Measurements from ENCODE around the gene GSE1.

The GSE1 gene

GRCh38 chr16:85613604-85614337, 649 bp downstream of the GSE1 start:
- peak overlapping the region; percentile 57 for H3K4me3 ChIP-seq (ENCODE audit: control insufficient read depth, low read depth, low read length)
- TF ChIP-seq, protein P1, sequence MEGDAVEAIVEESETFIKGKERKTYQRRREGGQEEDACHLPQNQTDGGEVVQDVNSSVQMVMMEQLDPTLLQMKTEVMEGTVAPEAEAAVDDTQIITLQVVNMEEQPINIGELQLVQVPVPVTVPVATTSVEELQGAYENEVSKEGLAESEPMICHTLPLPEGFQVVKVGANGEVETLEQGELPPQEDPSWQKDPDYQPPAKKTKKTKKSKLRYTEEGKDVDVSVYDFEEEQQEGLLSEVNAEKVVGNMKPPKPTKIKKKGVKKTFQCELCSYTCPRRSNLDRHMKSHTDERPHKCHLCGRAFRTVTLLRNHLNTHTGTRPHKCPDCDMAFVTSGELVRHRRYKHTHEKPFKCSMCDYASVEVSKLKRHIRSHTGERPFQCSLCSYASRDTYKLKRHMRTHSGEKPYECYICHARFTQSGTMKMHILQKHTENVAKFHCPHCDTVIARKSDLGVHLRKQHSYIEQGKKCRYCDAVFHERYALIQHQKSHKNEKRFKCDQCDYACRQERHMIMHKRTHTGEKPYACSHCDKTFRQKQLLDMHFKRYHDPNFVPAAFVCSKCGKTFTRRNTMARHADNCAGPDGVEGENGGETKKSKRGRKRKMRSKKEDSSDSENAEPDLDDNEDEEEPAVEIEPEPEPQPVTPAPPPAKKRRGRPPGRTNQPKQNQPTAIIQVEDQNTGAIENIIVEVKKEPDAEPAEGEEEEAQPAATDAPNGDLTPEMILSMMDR (IDR thresholded peaks at IDR 0.05; ENCODE audit: control insufficient read depth, insufficient read depth, low read depth, low read length, missing control alignments), result no peak
- DNase-seq (ENCODE audit: low read depth), result no peak

- no peak for DNase-seq (ENCODE audit: low read depth)
- TF ChIP-seq, protein P1 (IDR thresholded peaks at IDR 0.05; ENCODE audit: control insufficient read depth, insufficient read depth, low read depth, low read length, missing control alignments), result no peak
- H3K4me3 ChIP-seq (ENCODE audit: control insufficient read depth, low read depth, low read length), result peak overlapping the region; percentile 57
Observed at GRCh38 chr16:85614338-85615013, 1.4 kb downstream of the GSE1 start.

DNA sequence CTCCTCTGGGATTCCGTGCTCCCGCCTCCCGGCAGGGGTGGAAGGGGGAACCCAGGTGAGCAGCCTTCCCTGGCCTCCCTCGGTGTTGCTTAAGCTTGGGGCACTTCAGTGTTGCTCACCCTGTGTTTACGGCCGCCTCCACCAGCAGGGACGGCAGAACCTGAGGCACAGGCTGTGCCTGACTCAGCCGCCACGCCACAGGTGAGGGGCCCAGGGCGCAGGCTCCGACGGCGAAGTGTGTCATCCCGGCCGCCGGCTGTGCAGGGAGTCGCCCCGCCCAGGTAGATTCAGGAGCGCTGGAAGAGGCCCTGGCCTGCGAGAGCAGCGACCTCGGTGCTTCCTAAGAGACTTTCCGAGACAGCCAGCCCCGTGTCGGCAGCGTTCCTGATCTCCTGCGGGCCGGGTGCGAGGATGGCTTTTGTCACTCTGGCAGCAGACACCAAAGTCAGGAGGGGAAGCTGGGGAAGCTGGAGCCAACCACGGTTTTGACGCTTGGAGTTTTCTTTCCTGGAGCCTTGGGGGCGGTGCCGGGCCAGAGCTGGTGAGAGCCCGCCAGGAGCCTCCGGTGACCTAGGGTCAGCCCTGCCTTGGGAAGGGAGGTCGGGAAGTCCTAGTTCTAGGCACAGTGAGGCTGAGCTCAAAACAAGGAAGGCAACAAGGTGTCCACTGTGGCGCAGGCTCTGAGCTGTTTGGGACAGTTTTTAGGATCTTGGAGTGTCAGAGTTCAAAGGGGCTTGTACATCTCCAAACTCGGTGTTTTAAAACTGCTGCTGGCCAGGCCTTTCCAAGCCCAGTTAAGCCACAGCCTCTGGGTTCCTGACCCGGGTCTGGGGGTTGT, 2.1 kb downstream of the GSE1 start:
- H3K4me3 ChIP-seq (ENCODE audit: control insufficient read depth, low read depth, low read length), result no peak overlapping the region
- DNase-seq (ENCODE audit: low read depth), result no peak
- TF ChIP-seq, protein P1 (IDR thresholded peaks at IDR 0.05; ENCODE audit: control insufficient read depth, insufficient read depth, low read depth, low read length, missing control alignments), result no peak

DNA sequence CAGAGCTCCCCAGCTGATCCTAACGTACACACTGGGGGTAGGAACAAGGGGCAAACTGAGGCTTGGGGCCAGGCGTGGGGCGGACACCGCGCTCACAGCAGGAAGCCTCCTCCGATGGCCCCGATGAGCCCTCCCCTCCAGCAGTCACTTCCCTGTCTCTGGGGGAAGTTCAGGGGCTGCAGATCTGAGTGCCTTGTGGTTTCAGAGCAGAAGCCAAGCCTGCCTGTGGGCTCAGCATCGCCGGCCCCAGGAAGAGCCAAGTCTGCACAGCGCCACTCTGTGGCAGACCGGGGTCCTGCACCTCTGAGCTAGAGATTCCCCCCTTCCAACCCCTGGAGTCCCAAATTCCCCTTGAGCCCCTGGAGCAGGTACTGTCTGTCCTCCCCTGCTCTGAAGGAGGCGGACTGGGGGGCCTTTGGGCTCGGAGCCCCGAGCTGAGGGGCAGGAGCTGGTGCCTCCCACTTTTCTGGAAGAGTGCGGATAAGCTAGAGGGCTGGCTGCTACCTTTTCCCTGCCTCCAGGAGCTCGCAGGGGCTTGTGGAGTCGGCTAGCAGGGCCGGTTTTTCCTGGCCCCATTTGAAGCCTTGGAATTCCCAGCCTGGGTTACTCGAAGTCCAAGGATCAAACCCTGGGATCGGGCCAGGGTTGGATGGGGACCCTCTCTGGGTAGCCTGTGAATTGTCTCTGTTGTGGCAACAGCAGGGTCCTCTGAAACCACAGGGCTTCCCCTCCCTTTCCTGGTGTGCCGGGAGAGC, 2.9 kb downstream of the GSE1 start:
- TF ChIP-seq, protein P1 (IDR thresholded peaks at IDR 0.05; ENCODE audit: control insufficient read depth, insufficient read depth, low read depth, low read length, missing control alignments), result peak; percentile 85
- H3K4me3 ChIP-seq (ENCODE audit: control insufficient read depth, low read depth, low read length), result no peak overlapping the region
- no peak for DNase-seq (ENCODE audit: low read depth)

- DNase-seq (ENCODE audit: low read depth), result no peak
- H3K4me3 ChIP-seq (ENCODE audit: control insufficient read depth, low read depth, low read length), result no peak overlapping the region
- TF ChIP-seq, protein P1 (IDR thresholded peaks at IDR 0.05; ENCODE audit: control insufficient read depth, insufficient read depth, low read depth, low read length, missing control alignments), result no peak
Observed at GRCh38 chr16:85616607-85617321, 3.6 kb downstream of the GSE1 start.
